H4 (cell line): ENCODE data around the gene HSPB6. TPM values are rescaled to one million over a fixed set of nuclear protein-coding genes. Genes with fewer than 3 reads are reported as not detected.
A peak's percentile ranks its signal among the peaks of the same experiment; 100 is the strongest.

Experiments
- DNase-seq: peaks from one replicate; pipeline ENCODE4 v3.0.0-alpha.2; 2015; ENCODE audit warnings: low spot score
- total RNA-seq: library from RNA; depleted of rRNA; stranded (reverse); fragments of >200 nt; shearing (Covaris generic); gene quantifications from 2 replicates; pipeline ENCODE4 v1.2.3, GENCODE V29; 2014

HSPB6 gene
- total RNA-seq, 1 experiment from 2014 or later = not detected

DNA sequence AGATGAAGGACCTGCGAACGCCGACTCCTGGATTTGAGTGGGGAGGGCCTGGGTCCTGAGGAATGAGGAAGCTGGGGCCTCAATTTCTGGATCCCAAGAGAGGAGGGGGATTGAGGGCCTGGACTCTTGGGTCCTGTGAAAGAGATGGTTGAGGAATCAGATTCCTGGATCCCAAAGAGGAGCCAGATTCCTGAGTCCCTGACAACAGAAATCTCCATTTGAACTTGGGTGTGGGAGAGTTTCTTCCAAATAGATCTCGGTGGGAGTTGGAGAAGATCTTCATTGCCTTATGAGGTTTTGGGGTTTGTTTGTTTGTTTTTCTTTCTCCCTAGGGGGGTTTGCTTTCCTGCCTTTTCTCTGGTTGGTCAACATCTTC lies 10.8 kb downstream of the HSPB6 start:
- no peak for DNase-seq

DNA sequence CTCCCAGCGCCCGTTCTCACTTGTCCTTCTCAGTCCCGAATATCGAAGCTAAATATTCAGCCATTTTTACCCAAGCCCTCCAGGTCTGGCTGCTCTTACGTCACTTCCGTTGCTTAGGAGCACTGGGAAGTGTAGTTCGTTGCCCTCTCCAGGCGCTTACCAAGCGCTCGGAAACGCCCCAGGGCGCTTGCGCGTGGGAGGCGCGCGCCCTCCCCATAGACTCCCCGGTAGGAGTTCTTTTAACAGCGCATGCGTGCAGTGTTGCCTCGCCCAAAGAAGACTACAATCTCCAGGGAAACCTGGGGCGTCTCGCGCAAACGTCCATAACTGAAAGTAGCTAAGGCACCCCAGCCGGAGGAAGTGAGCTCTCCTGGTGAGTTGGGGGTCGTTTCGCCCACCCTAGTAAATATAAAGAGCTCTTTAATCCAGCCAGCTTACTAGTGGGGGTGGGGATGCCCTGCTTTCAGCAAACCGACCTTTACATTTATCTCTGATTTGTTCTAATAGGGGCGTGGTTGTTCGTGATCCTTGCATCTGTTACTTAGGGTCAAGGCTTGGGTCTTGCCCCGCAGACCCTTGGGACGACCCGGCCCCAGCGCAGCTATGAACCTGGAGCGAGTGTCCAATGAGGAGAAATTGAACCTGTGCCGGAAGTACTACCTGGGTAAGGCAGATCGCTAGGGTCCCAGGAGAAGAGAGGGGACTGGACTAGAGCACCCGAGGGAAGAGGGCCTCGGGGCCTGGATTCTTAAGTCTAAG lies 11.3 kb downstream of the HSPB6 start, which contains the start of the genes PSENEN and U2AF1L4:
PSENEN (plus strand) TSS at position 324 of the 759 bp plus-strand sequence; CDS start at position 604, 280 bp downstream.
U2AF1L4 (minus strand) TSS at position 91 of the 759 bp plus-strand sequence; CDS start at position 64, 27 bp downstream.
- DNase-seq = peak; percentile 100

DNA sequence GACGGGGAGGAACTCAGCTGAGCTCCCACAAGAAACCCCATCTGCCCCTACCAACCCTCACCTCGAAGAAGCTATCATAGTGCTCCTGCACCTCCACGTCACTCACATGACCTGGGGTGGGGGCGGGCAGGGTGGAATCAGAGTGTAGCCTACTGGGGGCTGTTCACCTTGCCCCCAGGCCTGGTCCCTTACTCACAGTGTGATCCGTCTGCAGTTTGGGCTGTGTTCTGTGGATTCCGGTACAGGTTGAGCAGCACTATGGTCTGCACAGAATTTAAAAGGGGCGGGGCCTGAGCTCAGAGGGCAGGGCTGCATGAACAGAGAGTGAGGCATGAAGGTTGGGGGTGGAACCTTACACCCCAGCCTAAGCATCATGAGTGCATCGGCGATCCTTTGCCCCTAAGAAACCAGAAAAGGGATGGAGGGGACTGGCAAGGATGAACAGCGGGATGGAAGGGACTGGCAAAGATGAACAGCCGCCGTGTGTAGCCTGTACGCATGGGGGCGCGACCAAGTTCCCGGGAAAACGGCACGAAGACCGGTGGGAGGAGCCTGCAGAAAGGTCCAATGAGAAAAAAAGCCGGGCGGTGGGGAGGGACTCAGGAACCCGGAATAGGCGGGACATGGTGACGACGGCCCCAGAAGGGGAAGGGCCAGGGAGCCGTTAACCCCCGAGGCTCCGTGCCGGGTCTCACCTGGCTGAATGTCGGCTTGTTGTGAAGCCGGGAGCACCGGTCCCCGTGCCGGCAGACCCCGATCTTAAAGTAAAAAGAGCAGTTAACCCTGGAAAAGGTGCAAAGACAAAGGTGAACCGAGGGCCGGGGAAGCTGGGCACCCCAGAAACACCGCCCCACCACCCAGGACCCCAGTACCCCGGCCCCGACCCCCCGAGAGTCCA lies 12.2 kb downstream of the HSPB6 start:
- DNase-seq = peak; percentile 97

DNA sequence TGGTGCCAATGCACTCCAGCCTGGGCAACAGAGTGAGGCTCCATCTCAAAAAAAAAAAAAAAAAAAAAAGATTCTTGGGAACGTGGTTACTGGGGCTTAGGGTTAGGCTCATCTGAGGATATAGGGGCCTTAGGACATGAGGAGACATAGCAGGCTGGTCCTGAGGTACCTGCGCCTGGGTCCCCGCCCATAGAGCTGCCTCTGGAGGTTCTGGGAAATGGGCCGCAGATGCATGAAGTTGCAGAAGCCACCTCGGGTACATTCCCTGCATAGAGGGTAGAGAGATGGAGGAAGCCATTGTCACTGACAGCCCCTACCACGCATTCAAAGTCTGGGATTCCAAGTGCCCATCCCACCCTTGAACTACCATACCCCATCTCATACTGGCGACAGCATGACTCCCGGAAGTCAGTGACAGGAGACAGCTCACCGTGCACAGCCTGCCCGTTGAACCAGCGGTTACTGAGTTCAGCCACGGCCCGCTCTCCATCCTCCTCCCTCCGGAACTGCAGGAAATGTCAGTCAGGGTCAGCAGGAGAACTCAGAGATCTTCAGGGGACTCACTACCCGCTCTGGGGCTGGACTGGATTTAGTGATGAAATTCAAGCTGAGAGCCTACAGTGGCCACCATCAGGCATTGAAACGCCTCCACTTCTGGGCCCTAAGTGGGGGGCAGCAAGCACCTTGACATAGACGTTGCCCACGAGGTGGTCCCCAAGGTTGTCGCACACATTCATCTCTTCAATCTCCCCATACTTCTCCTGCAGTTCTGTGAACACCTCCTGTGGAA lies 13.0 kb downstream of the HSPB6 start:
- no peak for DNase-seq

DNA sequence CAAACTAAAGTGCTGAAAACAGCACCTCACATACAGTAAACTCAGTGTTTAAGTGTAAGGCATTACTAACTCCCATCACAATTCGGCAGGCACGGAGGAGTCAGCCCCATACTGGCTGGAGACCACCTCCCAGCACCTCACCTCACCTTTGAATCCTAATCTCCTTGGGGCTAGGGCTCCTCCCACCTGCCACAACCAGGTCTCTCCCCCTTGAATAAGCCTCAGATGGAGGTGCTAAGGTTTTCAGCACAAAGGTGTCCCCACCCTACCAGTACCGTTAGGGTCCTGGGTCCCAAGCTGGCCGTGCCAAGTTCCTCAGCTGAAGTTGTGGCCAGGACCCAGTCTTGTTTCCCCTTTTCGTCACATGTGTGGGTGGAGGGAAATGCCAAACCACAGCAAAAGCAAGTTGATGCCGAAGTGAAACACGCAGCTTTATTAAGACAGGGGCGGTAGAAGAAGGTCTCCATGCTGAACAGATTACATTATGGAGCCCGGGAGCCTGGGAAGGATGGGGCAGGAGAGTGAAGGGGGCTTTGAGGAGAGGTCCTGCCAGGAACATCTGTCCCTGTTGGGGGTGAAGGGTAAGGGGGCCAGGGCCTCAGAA lies 14.6 kb downstream of the HSPB6 start, which contains the start of gene IGFLR1:
IGFLR1 (minus strand) TSS at position 332 of the 604 bp plus-strand sequence. CDS start 1,272 bp downstream, outside the sequence.
- DNase-seq = no peak

DNA sequence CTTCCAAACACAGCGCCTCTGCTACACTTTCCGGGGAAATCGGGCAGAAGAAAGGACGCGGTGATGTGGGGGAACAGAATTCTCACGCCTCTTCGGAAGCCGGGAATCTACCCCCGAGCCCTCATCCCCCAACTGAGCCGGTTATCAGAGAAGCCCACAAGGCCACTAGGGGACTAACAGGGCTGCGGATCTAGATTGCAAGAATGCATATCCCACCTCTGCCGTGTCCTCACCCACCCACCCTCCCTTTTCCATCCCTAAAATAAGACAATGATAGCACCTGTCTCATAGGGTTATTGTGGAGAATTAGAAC lies 15.7 kb downstream of the HSPB6 start:
- DNase-seq = no peak

DNA sequence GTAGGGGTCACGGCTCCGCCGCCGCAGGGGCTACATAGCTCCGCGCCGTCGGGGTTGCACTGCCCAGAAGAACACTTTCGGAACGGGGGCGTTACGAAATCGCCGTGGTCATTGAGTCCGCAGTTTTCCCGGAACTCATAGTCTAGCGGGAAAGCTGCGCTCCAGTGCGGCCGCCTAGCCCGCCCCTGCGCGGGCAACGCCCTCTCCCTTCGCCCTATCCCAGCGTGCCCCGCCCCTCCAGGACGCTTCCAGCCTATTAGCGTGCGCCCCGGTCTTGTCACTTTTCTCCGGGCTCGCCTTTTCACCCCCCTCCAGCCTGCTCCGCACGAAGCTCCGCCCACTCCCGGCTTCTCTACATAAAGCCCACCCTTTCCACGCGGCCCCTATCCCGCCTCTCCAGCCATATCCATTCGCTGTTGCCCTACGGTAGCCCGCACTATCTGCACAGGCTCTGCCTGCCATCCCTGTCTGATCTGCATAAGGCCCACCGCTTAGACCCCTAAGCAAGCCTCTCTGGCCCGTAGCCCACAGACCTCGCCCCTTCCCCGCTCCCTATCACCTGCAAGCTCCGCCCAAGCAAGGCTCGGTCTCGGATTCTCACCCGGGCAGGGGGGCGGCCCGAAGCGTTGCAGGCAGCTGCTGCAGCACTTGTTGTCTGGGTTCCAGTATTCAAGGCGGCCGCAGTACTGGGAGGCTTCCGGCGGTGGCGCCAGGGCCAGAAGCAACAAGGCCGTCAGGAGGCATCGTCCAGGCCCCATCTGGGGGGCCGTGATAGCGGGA lies 16.2 kb downstream of the HSPB6 start:
- peak; percentile 99 for DNase-seq

DNA sequence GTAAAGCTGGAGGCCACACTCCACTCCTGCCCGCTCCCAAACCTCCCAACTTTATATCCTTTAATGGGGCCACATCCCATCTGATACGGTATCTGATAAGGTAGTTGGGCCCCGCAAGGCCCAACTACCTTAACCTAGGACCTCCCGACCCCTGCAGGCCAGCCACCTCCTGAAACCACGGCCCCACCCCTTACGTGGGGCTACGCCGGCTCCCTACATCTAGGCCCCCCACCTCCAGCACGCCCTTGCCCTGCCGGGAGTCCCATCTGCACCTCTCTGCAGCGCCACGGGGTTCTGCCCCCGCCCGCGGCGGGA lies 16.8 kb downstream of the HSPB6 start:
- no peak for DNase-seq

DNA sequence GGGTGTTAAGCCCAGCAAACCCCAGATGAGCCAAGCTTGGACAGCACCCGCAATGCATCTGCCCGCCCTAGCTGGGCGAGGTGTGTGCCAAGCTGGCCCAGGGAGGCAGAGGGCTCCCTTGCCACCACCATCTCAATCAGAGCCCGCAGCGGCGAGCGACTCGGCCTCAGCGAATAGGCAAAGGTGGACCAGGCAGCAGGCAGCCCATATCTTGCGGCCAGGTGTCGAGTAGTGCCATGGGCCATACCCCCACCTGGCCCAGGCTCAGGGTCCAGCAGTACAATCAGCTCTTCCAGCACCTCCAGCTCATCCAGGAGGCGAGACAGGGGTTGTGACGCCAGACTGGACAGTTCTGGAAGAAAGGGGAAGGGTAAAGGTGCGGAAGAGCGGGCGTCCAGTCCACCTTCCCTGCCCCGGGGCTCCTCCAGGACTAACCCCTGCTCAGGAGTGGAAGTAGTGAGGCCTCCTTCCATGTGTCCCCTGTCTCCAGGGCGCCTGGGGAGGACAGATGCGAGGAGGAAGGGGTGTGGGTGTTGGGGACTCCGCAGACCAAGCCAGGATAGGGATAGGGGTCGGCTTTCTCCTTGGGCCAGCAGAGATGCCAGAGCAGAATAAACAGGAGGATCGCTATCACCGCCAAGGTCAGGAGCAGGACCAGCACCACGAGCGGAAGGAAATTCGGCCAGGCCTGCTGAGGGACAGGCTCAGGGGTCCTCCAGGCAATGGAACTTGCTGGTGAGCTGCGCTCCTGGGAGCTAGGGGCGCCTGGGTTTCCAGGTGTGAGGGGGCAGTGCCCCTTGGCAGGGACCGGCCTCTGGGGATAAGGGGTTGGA lies 17.3 kb downstream of the HSPB6 start:
- DNase-seq = no peak

DNA sequence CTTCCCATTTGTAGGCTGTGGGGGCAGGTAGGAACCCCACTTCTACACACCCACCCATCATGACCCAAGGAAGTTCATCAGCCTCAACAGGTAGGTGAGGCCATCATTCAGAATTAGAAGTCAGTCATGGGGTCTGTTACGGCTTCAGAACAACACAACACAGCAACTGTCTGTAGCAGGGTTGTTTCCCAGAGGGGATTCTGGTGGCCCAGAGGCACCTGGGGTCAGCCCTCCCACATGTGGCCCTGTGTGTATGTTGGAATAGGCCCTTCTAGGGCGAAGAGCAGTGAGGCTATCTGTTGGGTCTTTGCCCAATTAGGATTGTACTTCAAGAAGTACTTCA lies 18.0 kb downstream of the HSPB6 start:
- no peak for DNase-seq

DNA sequence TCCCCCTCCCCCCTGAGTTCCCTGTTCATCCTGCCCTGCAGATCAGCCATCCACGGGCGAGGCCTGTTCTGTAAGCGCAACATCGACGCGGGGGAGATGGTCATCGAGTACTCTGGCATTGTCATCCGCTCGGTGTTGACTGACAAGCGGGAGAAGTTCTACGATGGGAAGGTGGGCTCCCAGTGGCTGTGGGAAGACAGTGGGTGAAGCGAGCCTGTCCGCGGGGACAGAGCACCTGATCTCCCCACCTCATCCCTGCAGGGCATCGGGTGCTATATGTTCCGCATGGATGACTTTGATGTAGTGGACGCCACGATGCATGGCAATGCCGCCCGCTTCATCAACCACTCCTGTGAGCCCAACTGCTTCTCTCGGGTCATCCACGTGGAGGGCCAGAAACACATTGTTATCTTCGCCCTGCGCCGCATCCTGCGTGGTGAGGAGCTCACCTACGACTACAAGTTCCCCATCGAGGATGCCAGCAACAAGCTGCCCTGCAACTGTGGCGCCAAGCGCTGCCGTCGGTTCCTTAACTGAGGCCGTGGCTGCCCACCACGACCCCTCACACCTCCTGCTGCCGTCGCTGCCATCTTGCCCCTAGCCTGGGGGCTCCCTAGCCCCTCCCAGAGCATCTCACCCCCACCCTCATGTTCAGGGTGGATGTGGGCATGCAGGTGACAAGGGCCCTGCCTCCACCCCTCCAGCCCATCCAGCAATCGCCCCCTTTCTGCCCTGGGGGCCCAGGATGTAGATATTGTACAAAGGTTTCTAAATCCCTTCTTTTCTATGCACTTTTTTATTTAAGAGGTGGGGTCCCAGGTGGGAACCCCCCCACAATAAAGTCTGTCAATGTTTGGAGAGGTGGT lies 18.6 kb downstream of the HSPB6 start:
- DNase-seq = no peak

DNA sequence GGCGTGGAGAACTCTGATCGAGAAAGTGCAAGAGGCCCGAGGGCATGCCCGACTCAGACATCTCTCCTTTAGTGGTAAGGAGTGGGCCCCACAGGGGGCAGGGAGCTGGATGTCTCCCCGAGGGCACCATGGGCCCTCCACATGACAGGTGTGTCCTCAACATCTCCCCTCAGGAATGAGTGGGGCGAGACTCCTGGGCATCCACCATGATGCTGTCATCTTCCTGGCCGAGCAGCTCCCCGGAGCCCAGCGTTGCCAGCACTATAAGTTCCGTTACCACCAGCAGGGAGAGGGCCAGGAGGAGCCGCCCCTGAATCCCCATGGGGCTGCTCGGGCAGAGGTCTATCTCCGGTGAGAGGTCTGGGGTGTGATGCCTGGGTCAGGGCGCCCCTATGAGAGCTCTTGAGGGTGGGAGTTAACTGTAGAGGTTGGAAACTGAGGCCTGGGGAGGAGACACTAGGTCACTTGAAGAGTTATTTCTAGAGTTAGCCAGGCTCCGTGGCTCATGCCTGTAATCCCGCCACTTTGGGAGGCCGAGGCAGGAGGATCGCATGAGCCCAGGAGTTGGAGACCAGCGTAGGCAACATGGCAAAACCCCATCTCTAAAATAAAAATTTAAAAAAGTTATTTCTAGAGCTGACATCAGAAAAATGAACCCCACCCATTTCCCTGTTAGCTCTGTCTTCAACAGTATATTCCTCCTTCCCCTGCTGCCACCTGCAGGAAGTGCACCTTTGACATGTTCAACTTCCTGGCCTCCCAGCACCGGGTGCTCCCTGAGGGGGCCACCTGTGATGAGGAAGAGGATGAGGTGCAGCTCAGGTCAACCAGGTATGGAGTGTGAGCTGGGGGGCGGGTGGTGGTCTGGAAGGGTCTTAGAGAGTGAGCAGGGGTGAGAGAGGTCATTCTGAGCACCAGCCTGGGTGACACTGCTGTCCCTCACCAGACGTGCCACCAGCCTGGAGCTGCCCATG lies 19.6 kb downstream of the HSPB6 start:
- DNase-seq = no peak

DNA sequence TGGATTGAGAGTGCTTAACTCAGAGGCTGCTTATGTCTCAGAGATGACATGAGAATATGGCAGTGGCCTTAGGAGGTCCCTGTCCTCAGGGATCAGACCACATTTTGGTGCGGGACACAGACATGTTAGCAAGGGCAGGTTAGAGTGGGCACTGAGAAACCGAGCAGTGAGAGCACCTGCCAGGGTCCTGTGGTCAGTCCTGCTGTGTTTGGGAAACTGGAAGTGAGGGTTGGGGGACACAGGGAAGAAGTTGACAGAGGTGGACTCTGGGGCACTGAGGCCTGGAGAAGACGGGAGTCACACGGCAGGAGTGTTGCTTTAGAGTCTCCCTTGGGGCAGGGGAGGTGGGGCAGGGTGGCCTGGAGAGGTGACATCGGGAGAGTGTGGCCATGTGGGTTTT lies 21.9 kb downstream of the HSPB6 start:
- no peak for DNase-seq

DNA sequence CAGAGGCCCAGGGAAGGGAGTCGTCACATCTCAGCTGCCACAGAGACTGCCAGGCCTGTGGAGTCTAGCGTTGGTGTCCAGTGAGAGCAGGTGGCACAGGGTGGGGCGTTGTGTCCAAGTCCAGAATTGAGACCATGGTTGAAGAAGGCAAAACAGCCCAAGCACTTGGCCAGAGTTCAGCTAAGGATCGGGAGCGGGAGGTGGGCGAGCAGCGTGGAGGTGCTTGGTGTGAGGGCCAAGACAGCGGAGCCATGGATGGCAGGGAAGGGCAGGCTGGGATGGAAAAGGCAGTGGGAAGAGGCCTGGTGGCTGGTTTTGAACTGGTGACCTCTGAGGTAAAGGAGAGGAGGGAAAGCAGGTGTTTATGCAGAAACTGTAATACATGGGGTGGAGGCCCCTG lies 22.6 kb downstream of the HSPB6 start:
- no peak for DNase-seq

DNA sequence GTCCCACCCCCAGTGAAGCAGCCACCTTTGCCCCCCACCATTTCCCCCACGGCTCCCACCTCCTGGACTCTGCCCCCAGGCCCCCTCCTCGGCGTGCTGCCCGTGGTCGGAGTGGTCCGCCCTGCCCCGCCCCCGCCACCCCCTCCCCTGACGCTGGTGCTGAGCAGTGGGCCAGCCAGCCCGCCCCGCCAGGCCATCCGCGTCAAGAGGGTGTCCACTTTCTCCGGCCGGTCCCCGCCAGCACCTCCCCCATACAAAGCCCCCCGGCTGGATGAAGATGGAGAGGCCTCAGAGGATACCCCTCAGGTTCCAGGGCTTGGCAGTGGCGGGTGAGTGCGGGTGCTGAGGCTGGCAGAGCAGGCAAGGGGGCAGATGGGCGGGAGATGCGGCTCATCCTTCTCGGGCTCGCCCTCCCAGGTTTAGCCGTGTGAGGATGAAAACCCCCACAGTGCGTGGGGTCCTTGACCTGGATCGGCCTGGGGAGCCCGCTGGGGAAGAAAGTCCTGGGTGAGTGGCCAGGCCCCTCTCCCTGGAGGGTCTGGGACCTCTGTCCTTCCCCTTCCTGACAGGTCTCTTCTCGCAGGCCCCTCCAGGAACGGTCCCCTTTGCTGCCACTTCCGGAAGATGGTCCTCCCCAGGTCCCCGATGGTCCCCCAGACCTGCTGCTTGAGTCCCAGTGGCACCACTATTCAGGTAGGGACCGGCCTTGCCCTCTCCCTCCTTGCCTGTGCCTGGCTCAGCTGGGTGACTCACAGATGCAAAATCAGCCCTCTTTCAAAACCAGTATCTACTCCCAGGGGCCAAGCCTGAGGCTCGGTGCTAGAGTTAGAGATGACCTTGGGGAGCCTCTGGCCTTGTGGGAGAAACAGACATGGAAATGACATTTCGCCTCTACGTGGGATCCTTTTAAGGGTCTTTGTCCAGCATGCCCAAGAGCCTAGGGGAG lies 23.4 kb downstream of the HSPB6 start:
- no peak for DNase-seq

DNA sequence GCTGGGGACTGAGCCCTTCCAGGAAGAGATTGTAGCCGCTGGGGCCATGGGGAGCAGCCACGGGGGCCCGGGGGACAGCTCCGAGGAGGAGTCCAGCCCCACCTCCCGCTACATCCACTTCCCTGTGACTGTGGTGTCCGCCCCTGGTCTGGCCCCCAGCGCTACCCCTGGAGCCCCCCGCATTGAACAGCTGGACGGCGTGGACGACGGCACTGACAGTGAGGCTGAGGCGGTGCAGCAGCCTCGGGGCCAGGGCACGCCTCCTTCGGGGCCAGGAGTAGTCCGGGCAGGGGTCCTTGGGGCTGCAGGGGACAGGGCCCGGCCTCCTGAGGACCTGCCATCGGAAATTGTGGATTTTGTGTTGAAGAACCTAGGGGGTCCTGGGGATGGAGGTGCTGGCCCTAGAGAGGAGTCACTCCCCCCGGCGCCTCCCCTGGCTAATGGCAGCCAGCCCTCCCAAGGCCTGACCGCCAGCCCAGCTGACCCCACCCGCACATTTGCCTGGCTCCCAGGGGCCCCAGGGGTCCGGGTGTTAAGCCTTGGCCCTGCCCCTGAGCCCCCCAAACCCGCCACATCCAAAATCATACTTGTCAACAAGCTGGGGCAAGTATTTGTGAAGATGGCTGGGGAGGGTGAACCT lies 24.2 kb downstream of the HSPB6 start:
- no peak for DNase-seq
